ENCODE measurements around the gene HSPA12B. TPM values are rescaled to one million over a fixed set of nuclear protein-coding genes. Genes with fewer than 3 reads are reported as not detected.

The HSPA12B gene
- total RNA-seq, 1 experiment from 2014 or later, result 0.17 TPM

Other genes with a start within 250 kb of the HSPA12B start
- not detected in 2 replicates for gene GFRA4, start 69.3 kb upstream of the HSPA12B start, total RNA-seq (2014; rRNA removed; shearing (Covaris generic))
- not detected in 2 replicates for gene ADAM33, start 50.7 kb upstream of the HSPA12B start, total RNA-seq (2014; rRNA removed; shearing (Covaris generic))
- not detected in 2 replicates for gene SIGLEC1, start 20.1 kb upstream of the HSPA12B start, total RNA-seq (2014; rRNA removed; shearing (Covaris generic))
- 39.4 and 40.4 TPM in 2 replicates for gene ADISSP, start 35.1 kb downstream of the HSPA12B start, total RNA-seq (2014; rRNA removed; shearing (Covaris generic))
- gene SPEF1, start 48.8 kb downstream of the HSPA12B start, total RNA-seq (2014; rRNA removed; shearing (Covaris generic)), result 0.51 TPM in 1 of 2 replicates, not detected in the other
- gene CENPB, start 54.1 kb downstream of the HSPA12B start, total RNA-seq (2014; rRNA removed; shearing (Covaris generic)), result 91.3 and 94.1 TPM in 2 replicates
- gene CDC25B, start 63.6 kb downstream of the HSPA12B start, total RNA-seq (2014; rRNA removed; shearing (Covaris generic)), result 39.7 and 43.3 TPM in 2 replicates
- 14.1 and 14.9 TPM in 2 replicates for gene AP5S1, start 87.9 kb downstream of the HSPA12B start, total RNA-seq (2014; rRNA removed; shearing (Covaris generic))
- 9.6 and 11.5 TPM in 2 replicates for gene MAVS, start 114.1 kb downstream of the HSPA12B start, total RNA-seq (2014; rRNA removed; shearing (Covaris generic))
- 62.3 and 69.2 TPM in 2 replicates for gene PANK2, start 156.7 kb downstream of the HSPA12B start, total RNA-seq (2014; rRNA removed; shearing (Covaris generic))

Data from Daoy (cell line).